Keratinocyte (primary cell): Measurements from ENCODE around the gene DIP2B.

ENCODE experiments used
- CTCF ChIP-seq, 3 experiments: IDR thresholded peaks in 1 of 3; conservative IDR thresholded peaks in 1 of 3; optimal IDR thresholded peaks in 1 of 3; 2 replicates in 2 of 3; 3 replicates in 1 of 3; pipeline versions ENCODE3 to v1.5.1; 2011; ENCODE audit warnings: low read length in 3 of 3, mild to moderate bottlenecking in 3 of 3, moderate library complexity in 2 of 3, control low read depth in 1 of 3, inconsistent platforms in 1 of 3; ENCODE audit not compliant: insufficient read depth in 2 of 3; ENCODE audit errors: extremely low read depth in 1 of 3
- EZH2 ChIP-seq: IDR thresholded peaks from one replicate; pipeline ENCODE4 v1.6.1; 2012; ENCODE audit warnings: inconsistent platforms, mild to moderate bottlenecking, low read length, moderate library complexity

- no peak for TF ChIP-seq CTCF (optimal IDR thresholded peaks at IDR 0.05 in 1 of 3, IDR thresholded peaks at IDR 0.05 in 1 of 3, conservative IDR thresholded peaks at IDR 0.05 in 1 of 3; ENCODE audit: extremely low read depth in 1 of 3, insufficient read depth in 2 of 3, low read length in 3 of 3)
- no peak for TF ChIP-seq EZH2
These were observed 270.5 kb downstream of the DIP2B start for GRCh38 chr12:50775251-50775650.
